Left ventricle myocardium inferior (tissue), 1 donor: Measurements from ENCODE around the gene H2AZ2. TPM values are rescaled to one million over a fixed set of nuclear protein-coding genes. Genes with fewer than 3 reads are reported as not detected.
A peak's percentile ranks its signal among the peaks of the same experiment; 100 is the strongest.

Source experiments
- DNase-seq: peaks from one replicate; pipeline ENCODE4 v3.0.0-alpha.2; 2020
- H3K27ac ChIP-seq: fragments of 200-600 bp; replicated peaks from 2 replicates; pipeline ENCODE4 v1.8.0; 2021
- H3K27me3 ChIP-seq: fragments of 200-600 bp; 2 replicates; pipeline ENCODE4 v1.8.0; 2021; ENCODE audit warnings: low read depth
- H3K36me3 ChIP-seq: fragments of 200-600 bp; 2 replicates; pipeline ENCODE4 v1.8.0; 2021
- H3K4me1 ChIP-seq: fragments of 200-600 bp; 2 replicates; pipeline ENCODE4 v1.8.0; 2021
- H3K4me3 ChIP-seq: fragments of 200-600 bp; 2 replicates; pipeline ENCODE4 v1.8.0; 2021; ENCODE audit warnings: mild to moderate bottlenecking, moderate library complexity
- H3K9me3 ChIP-seq: fragments of 200-600 bp; replicated peaks from 2 replicates; pipeline ENCODE4 v1.8.0; 2021
- CTCF ChIP-seq: fragments of 200-600 bp; IDR thresholded peaks from 2 replicates; pipeline ENCODE4 v1.8.0; 2021; ENCODE audit warnings: antibody characterized with exemption, mild to moderate bottlenecking, borderline replicate concordance
- intact Hi-C: fragments of 100-400 bp; cut with micrococcal nuclease; formaldehyde crosslinking; loops from one replicate; pipeline ENCODE4 v1.11.0; 2022
- total RNA-seq: library from RNA; stranded (reverse); fragmentation: NEBNext Ultra II Directional; extraction: Animal tissue kit (Norgen Biotek cat#: 25700); gene quantifications from one replicate; pipeline ENCODE4 v1.2.1, GENCODE V29; 2021
- donor health status: DM: no; HTN: yes; CAD: no; lungs with severe emphysema.

H2AZ2 gene
- total RNA-seq, 1 donor from 2014 or later, result 265 TPM

DNA sequence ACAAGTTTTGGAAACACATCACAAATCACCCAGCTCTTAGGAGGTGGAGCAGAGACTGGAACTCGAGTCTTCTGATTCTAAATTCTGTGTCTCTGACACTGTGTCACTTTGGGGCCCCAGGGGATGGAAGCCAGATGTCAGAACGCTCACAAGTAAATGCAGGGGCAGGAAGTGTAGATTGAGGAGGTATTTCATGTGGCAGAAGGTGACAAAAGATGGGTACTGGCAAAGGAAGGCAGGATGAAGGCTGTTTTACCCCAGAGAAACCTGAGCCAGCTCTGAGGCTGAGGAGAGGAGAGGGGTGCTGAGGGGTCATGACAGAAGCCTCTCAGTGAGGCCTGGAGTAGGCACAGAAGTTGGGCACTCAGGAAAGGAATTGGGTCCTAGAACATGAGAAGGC, 43.5 kb upstream of the H2AZ2 start:
- H3K36me3 ChIP-seq, result no peaks in the 10 kb centered on the region
- H3K4me1 ChIP-seq, result peaks cover 2% of the 10 kb centered on the region
- no peak for TF ChIP-seq CTCF
- no peak overlapping the region for H3K27ac ChIP-seq
- no peaks in the 10 kb centered on the region for H3K27me3 ChIP-seq
- H3K9me3 ChIP-seq, result no peaks in the 10 kb centered on the region
- intact Hi-C loops, result no loop called here
- no peak for DNase-seq
- no peak overlapping the region for H3K4me3 ChIP-seq

- Histone ChIP-seq H3K9me3 (no peaks in the 10 kb centered on the region), H3K36me3 (no peaks in the 10 kb centered on the region), H3K27ac (no peak overlapping the region), H3K4me1 (peaks cover 18% of the 10 kb centered on the region), H3K27me3 (no peaks in the 10 kb centered on the region), H3K4me3 (no peak overlapping the region)
- no peak for DNase-seq
- intact Hi-C loops, result no loop called here
- TF ChIP-seq CTCF, result no peak
Measured at GRCh38 chr7:44889086-44889781, 41.3 kb upstream of the H2AZ2 start.

- no peak for TF ChIP-seq CTCF
- no peak for DNase-seq
- Histone ChIP-seq H3K4me3 (no peak overlapping the region), H3K27me3 (no peaks in the 10 kb centered on the region), H3K36me3 (no peaks in the 10 kb centered on the region), H3K9me3 (no peaks in the 10 kb centered on the region), H3K27ac (no peak overlapping the region), H3K4me1 (peaks cover 38% of the 10 kb centered on the region)
- intact Hi-C loops, result no loop called here
Measured at GRCh38 chr7:44887293-44887692, 39.4 kb upstream of the H2AZ2 start.

DNA sequence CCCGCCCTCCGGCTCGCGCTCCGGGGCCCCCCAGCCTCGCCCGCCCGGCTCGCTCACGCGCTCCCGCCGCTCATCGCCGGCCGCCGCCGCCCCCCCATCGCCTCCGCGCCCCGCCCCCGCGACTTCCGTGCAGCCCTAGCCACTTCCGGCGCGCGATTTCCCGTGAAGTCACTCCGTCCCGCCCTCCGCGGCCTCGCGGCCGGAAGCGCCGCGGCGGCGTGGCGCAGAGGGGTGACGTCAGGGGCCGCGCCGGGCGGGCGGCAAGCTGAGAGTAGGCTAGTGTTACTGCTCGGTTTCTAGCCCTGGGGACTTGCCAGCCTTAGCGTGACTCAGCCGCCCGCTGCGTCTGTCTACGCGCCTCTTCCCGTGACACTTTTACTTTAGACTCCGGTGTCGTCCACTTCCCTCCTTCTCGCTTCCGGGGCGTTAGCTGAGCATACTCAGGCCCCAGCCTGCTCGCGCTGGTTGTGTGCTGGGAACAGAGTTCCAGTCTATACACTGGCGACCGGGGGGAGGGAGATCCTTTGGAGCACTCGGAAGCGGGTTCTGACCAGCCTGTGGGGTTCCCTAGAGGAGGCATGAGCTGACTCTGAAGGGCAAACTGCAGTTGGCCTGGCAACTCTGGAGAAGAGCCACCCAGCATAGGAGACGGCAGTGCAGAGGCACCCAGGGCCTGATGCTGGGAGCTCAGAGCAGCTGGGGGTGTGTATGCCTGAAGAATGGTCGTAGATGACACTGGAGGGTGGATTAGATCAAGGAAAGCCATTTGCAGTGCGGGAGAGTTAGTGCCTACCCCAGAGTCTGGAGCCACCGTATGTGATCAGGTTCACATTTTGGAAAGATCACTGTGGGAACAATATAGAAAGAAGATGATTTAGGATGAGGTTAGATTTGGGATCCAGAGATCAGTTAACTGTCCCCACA, 37.8 kb upstream of the H2AZ2 start, which contains the start of gene PURB:
Gene PURB (minus strand): TSS at position 137 of the 924 bp plus-strand sequence. CDS start 182 bp downstream, outside the sequence.
- H3K27ac ChIP-seq, result peak within 1 kb of the TSS; percentile 98

More for the DNA sequence above, 37.8 kb upstream of the H2AZ2 start, which contains the start of gene PURB:
- Histone ChIP-seq H3K9me3 (no peaks in the 10 kb centered on the region), H3K4me3 (peak within 1 kb of the TSS; percentile 94), H3K36me3 (no peaks in the 10 kb centered on the region), H3K27me3 (no peaks in the 10 kb centered on the region), H3K4me1 (peaks cover 54% of the 10 kb centered on the region)
- intact Hi-C loops, result no loop called here
- TF ChIP-seq CTCF, result no peak
- DNase-seq, result peak; percentile 96
